Ammon's horn (tissue), 1 donor: ENCODE results near the gene CFAP73.
A peak's percentile ranks its signal among the peaks of the same experiment; 100 is the strongest.
"Not testable (repeated sequence)": the region's sequence is repeated elsewhere in the genome, so short reads cannot be mapped to it uniquely, and the experiment has no call there.

Source experiments
- DNase-seq: peaks from one replicate; pipeline ENCODE4 v3.0.0-alpha.2; 2016; ENCODE audit warnings: low spot score

The CFAP73 gene

DNA sequence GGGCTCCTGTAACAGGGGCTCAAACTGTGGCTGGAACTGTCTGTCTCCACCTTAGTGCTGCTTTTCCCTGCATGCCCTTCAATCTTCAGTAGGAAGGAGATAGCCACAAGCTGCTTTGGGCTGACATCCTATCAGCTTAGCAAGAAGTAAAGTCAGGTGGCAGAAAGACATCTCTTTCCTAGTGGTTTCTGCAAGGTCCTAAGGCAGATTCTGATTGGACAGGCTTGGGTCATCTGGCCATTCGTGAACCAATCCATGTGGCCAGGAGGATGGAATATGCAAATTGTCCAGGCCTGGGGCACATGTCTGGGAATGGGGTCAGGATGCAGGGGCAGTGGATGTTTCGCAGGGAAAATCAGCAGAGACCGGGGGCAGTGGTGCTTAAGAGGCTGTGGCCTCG is 41.2 kb downstream of the CFAP73 start:
- DNase-seq: no peak

DNA sequence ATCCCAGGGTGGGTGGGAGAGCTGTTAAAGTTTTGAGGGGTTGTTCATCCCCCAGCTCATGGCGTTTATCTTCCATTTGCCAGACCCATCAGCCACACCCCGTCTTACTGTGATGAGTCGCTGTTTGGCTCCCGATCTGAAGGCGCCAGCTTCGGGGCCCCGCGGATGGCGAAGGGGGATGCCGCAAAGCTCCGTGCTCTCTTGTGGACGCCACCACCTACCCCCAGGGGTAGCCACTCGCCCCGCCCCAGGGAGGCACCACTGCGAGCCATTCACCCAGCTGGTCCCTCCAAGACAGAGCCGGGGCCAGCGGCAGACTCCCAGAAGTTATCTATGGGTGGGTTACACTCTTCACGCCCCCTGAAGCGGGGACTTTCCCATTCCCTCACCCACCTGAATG is 41.7 kb downstream of the CFAP73 start:
- no peak for DNase-seq

DNA sequence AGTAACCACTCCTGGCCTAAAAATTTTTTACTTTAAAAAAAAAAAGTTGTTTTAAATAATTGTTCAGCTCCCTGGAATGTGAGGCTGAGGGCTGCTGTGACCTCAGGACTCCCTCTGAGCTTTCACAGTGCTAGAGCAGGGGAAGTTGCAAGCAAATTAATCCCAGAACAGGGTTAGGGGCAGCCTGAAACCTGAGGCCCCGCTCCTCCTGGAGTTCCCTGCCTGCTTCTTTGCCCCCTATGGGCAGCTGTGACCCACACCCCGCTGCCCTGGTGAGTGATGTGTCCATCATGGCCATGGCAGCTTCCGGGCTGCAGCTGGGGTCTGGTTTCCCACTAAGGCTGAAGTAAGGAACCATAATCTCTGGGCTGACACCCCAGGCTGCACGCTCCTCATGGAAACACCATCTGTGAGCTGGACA is 45.5 kb downstream of the CFAP73 start:
- DNase-seq: no peak

- DNase-seq: no peak
Measured at GRCh38 chr12:113195598-113195997, 46.1 kb downstream of the CFAP73 start.

- DNase-seq: no peak
Measured at GRCh38 chr12:113196582-113196981, 47.1 kb downstream of the CFAP73 start.

DNA sequence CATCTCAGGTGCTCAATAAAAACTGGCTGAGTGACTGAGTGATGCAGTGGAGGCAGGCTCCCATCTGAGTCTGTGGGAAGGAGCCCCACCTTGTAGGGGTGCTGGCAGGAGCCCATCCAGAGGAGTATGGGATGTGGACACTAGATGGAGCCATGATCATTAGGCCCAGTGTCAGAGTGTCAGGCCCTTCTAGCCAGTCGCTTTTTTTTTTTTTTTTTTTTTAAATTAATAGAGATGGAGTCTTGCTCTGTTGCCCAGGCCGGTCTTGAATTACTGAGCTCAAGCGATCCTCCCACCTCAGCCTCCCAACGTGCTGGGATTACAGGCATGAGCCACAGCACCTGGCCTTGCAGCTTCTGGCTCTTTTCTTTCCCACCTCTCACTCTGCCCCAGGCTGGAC is 47.5 kb downstream of the CFAP73 start:
- peak; percentile 90 for DNase-seq

- DNase-seq: no peak
Measured at GRCh38 chr12:113197518-113198077, 48.1 kb downstream of the CFAP73 start.

DNA sequence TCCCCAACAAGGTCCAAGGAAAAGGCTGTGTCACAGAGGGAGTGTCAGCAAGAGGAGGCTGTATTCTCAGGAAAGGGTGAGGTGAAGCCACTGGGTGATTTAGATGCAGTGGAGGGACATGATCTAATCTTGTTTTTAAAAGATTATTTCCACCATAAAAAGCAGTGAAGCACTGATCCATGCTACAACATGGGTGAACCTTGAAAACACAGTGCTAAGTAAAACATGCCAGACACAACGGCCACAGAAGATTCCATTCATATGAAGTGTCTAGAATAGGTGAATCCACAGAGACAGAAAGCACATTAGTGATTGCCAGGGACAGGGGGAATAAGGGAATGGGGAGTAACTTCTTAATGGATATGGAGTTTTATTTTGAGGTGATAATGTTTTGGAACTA is 48.8 kb downstream of the CFAP73 start:
- no peak for DNase-seq

- no peak for DNase-seq
Measured at GRCh38 chr12:113200021-113200797, 50.7 kb downstream of the CFAP73 start.

- no peak for DNase-seq
Measured at GRCh38 chr12:113201187-113202177, 52.0 kb downstream of the CFAP73 start.

- no peak for DNase-seq
Measured at GRCh38 chr12:113202300-113203075, 53.0 kb downstream of the CFAP73 start.

- DNase-seq: no peak
Measured at GRCh38 chr12:113203852-113204760, 54.6 kb downstream of the CFAP73 start.

- no peak for DNase-seq
Measured at GRCh38 chr12:113204804-113205203, 55.3 kb downstream of the CFAP73 start.

- not testable (repeated sequence) for DNase-seq
Measured at GRCh38 chr12:113206802-113207201, 57.3 kb downstream of the CFAP73 start.

GRCh38 chr12:113207613-113208040 is 58.1 kb downstream of the CFAP73 start:
- DNase-seq: no peak

GRCh38 chr12:113208041-113208934 is 58.8 kb downstream of the CFAP73 start:
- DNase-seq: peak; percentile 66
